Bronchial epithelial cell (primary cell): Measurements from ENCODE around the gene ZNF74. TPM values are rescaled to one million over a fixed set of nuclear protein-coding genes. Genes with fewer than 3 reads are reported as not detected.
"Not testable (repeated sequence)": the region's sequence is repeated elsewhere in the genome, so short reads cannot be mapped to it uniquely, and the experiment has no call there.

Experiments
- DNase-seq: peaks from one replicate; pipeline ENCODE4 v3.0.0-alpha.2; 2010; ENCODE audit warnings: low read depth
- FAIRE-seq: peaks from 2 replicates; lab custom pipeline; 2011; peaks lifted over from hg19 to GRCh38; lab: Jason Lieb, UNC
- H3K27me3 ChIP-seq: 2 replicates; pipeline ENCODE4 v1.5.1; 2011; ENCODE audit warnings: low read length; ENCODE audit not compliant: control insufficient read depth, insufficient read depth
- H3K36me3 ChIP-seq: 2 replicates; pipeline ENCODE4 v1.5.1; 2011; ENCODE audit warnings: low read length; ENCODE audit not compliant: control insufficient read depth, insufficient read depth
- H3K4me3 ChIP-seq: 2 replicates; pipeline ENCODE4 v1.5.1; 2011; ENCODE audit warnings: mild to moderate bottlenecking, low read depth, low read length, control low read depth
- total RNA-seq: library from RNA; depleted of rRNA; stranded (reverse); fragments of >200 nt; gene quantifications from 2 replicates; pipeline ENCODE4 v1.2.1, GENCODE V29; 2014
- TF ChIP-seq, protein P1 (sequence below): IDR thresholded peaks from 2 replicates; pipeline ENCODE4 v1.5.1; 2011; ENCODE audit warnings: mild to moderate bottlenecking, moderate library complexity, low read length, control low read depth, inconsistent platforms; ENCODE audit not compliant: insufficient read depth, severe bottlenecking

Gene ZNF74
- total RNA-seq, 1 donor from 2014 or later: 15.5 TPM

- Histone ChIP-seq H3K27me3 (no peaks in the 10 kb centered on the region), H3K4me3 (no peak overlapping the region), H3K36me3 (no peaks in the 10 kb centered on the region)
- FAIRE-seq (no peak), DNase-seq (no peak)
- TF ChIP-seq, protein P1, sequence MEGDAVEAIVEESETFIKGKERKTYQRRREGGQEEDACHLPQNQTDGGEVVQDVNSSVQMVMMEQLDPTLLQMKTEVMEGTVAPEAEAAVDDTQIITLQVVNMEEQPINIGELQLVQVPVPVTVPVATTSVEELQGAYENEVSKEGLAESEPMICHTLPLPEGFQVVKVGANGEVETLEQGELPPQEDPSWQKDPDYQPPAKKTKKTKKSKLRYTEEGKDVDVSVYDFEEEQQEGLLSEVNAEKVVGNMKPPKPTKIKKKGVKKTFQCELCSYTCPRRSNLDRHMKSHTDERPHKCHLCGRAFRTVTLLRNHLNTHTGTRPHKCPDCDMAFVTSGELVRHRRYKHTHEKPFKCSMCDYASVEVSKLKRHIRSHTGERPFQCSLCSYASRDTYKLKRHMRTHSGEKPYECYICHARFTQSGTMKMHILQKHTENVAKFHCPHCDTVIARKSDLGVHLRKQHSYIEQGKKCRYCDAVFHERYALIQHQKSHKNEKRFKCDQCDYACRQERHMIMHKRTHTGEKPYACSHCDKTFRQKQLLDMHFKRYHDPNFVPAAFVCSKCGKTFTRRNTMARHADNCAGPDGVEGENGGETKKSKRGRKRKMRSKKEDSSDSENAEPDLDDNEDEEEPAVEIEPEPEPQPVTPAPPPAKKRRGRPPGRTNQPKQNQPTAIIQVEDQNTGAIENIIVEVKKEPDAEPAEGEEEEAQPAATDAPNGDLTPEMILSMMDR: no peak
Measured at GRCh38 chr22:20378110-20378509, 15.8 kb upstream of the ZNF74 start.

- H3K27me3 ChIP-seq, DNase-seq, H3K4me3 ChIP-seq, H3K36me3 ChIP-seq, FAIRE-seq: not testable (repeated sequence)
Measured at GRCh38 chr22:20378684-20379083, 15.3 kb upstream of the ZNF74 start.

GRCh38 chr22:20380486-20380885 lies 13.5 kb upstream of the ZNF74 start:
- TF ChIP-seq, protein P1: no peak
- DNase-seq (peak; percentile 61), FAIRE-seq (no peak)
- Histone ChIP-seq H3K27me3 (no peaks in the 10 kb centered on the region), H3K36me3 (no peaks in the 10 kb centered on the region), H3K4me3 (no peak overlapping the region)

DNA sequence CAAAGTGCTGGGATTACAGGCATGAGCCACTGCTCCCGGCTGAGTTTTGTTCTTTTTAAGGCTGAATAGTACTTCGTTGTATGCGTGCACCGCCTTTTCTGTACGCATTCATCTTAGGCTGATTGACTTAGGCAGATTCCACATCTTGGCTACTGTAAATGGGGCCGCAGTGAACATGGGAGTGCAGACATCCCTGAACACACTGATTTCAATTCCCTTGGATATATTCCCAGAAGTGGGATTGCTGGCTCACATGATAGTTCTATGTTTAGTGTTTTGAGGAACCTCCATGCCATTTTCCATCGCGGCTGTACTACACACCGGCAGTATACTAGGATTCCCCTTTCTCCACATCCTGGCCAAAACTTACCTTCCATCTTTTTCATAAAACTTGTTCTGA lies 10.4 kb upstream of the ZNF74 start:
- no peak for DNase-seq
- Histone ChIP-seq H3K4me3 (no peak overlapping the region), H3K36me3 (no peaks in the 10 kb centered on the region), H3K27me3 (no peaks in the 10 kb centered on the region)
- TF ChIP-seq, protein P1: no peak
- no peak for FAIRE-seq

DNA sequence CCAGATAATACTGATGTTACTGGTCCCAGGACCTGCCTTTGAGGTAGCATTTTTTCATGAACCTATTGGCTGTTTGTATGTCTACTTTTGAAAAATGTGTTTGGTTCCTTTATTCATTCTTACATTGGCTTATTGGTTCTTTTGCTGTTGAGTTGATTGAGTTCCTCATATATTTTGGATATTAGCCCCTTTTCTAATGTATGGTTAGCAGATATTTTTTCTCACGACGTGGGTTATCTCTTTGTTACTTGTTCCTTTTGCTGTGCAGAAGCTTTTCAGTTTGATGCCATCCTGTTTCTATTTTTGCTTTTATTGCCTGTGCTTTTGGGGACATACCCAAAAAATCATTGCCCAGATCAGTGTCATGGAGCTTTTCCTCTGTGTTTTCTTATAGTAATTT lies 9.8 kb upstream of the ZNF74 start:
- no peak overlapping the region for H3K4me3 ChIP-seq
- FAIRE-seq (no peak), DNase-seq (no peak)
- no peaks in the 10 kb centered on the region for H3K36me3 ChIP-seq
- no peaks in the 10 kb centered on the region for H3K27me3 ChIP-seq
- TF ChIP-seq, protein P1: no peak

DNA sequence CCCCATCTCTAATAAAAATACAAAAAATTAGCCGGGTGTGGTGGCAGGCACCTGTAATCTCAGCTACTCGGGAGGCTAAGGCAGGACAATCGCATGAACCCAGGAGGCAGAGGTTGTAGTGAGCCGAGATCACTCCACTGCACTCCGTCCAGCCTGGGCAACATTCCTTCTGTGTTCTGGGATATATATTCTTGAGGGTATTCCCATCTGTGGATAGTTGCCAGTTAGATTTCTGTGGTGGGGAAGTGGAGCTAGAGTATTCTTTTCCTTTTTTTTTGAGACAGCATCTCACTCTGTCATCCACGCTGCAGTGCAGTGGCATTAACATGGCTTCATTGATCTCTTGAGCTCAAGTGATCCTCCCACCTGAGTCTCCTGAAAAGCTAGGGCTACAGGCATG lies 9.1 kb upstream of the ZNF74 start:
- DNase-seq (no peak), FAIRE-seq (no peak)
- Histone ChIP-seq H3K27me3 (no peaks in the 10 kb centered on the region), H3K36me3 (no peaks in the 10 kb centered on the region), H3K4me3 (no peak overlapping the region)
- TF ChIP-seq, protein P1: no peak
